Stimulated activated CD4-positive, alpha-beta T cell treated with anti-CD3 and anti-CD28 coated beads, Interleukin-15, amount 100 ng/mL, for 1 hour (primary cell): ENCODE data around the gene AP1M2.
"Not testable (repeated sequence)": the region's sequence is repeated elsewhere in the genome, so short reads cannot be mapped to it uniquely, and the experiment has no call there.

Experiments used
- DNase-seq, 2 donors: peaks; one replicate each; pipeline ENCODE4 v3.0.0-alpha.2; 2020; ENCODE audit warnings: low read depth in 1 of 2, low spot score in 1 of 2

Gene AP1M2

GRCh38 chr19:10565567-10566407, 21.3 kb downstream of the AP1M2 start, which contains the start of gene KRI1:
Gene KRI1 (minus strand): TSS chr19:10566010. CDS start chr19:10565999, 11 bp downstream.
- peak; percentile 97 to 98 for DNase-seq

GRCh38 chr19:10565028-10565566, 22.0 kb downstream of the AP1M2 start:
- peak in 1 of 2 donors; percentile 39 for DNase-seq

GRCh38 chr19:10562609-10563008, 24.5 kb downstream of the AP1M2 start:
- DNase-seq, result no peak

GRCh38 chr19:10560154-10560553, 27.0 kb downstream of the AP1M2 start:
- no peak for DNase-seq

DNA sequence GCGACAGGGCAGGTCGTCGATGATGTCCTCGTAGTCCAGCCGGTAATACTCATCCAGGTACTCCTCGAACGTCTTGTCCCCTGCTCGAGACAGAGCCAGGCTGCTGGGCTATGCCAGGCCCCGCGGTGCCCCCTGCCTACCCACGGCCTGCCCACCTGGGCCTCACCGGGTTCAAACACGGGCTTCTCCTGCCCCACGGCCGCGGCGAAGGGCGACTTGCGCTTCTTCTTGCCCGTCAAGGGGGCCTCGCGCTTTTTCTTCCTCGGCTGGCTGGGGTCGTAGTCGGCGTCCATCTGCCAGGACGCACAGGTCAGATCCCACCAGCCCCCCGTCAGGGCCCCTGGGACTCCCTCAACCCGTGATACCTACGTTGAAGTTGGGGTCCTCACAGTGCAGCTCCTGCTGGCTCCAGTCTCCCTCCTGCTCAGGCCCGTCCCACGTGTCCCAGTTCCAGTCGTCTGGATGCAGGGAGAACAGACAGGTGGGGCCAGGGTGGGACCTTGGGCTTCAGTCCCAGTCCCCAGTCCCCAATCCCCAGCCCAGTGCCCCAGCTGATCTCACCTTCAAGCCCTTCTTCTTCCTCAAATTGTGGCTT, 29.4 kb downstream of the AP1M2 start:
- DNase-seq, result no peak

DNA sequence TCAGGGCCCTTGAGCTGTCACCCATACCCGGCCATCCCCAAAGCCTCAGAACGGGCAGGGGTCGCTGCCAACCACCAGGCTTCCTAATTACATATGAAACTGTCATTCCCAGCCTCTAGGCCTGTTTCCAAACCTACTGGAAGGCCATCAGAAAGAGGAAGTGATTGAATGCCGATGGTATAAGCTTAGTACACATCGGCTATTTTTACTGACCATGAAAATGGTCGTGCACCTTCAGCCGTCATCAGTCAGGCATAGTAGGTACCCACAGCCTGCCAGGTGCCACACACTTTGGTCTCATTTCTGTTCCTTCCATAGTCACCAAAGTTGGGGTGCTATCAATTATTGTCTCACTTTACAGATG, 31.5 kb downstream of the AP1M2 start:
- no peak for DNase-seq

DNA sequence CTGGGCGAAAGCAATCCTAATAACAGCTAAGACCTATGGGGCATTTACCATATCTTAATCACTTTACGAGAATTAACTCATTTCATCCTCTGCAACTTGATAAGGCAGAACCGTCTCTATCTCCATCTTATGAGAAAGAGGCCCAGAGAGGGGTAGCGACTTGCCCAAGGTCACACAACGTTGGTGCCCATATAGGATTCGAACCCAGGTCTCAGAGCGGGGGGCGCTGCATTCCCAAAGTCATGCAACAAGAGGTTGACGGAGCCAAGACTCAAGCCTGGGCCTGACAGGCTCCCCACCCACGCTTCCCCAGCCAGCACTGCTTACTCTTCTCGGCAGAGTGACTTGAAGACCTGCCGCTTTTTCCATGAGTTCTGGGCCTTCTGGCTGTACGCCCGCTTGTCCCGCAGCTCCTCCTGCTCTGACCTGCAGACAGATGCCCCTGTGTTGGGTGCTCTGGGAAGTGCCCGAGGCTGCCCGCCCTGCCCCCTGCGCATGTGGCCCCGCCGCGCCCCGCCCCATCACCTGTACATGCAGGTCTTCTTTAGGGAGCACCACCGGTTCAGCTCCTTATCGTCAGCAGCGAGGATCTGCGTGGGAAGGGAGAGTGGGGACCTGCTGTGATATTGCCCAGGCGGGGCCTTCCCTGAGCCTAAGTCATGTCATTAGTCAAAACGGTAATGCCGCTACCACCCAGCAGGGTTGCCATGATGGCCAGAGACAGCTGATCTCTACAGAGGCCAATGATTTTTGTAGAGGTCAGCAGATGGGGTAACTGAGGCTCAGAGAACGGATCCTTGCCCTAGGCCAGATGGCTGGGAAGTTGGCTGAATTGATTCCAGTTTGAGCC, 32.1 kb downstream of the AP1M2 start:
- DNase-seq, result no peak

- peak in 1 of 2 donors; percentile 29 for DNase-seq
Measured at GRCh38 chr19:10553943-10554381, 33.1 kb downstream of the AP1M2 start.

DNA sequence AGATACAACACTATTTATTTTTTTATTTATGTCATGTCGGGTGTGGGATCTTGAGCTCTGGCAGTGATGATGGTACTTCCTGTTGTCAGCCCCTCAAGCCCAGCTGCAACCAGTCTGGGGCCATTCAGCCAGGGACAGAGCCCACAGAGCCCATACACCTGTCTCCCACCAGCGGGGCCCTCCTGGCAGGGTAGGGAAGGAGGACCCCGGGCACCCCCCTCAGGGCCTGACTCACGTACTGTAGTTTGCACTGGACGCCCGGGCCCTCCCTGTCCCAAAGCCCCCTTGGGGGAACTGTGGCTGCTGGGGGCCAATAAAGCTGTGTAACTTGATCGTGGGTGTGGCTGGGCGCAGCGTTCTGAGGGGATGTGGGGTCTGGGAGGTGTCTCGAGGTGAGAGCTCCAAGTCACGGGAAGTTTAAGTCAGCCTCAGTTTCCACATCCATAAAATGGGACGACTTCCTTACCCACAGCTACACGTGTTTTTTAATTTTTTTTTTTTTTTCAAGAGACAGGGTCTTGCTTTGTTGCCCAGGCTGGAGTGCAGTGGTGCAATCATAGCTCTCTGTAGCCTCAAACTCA, 33.9 kb downstream of the AP1M2 start:
- no peak for DNase-seq

DNA sequence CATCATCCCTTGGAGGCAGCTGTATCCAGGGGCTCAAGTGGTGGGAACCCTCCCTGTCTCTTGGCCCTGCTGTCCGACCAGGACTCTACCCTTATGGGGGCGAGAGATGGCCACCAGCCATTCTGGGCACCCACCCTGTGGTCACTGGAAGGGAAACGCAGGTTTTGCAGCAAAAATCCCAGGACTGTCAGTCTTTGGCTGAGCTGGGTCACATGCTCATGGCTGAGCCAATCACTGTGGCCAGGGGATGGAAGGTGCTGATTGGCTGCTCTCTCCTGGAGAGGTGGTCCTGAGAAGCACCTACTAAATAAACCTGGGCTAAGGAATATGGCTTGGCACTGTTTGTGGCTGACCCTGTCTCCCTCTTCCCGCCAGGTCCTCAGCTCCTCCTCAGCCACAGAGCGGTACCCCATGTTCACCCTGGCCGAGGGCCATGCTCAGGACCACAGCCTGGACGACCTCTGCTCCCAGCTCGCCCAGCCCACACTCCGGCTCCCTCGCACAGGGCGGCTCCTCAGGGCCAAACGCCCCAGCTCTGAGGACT, 34.5 kb downstream of the AP1M2 start:
- no peak for DNase-seq

DNA sequence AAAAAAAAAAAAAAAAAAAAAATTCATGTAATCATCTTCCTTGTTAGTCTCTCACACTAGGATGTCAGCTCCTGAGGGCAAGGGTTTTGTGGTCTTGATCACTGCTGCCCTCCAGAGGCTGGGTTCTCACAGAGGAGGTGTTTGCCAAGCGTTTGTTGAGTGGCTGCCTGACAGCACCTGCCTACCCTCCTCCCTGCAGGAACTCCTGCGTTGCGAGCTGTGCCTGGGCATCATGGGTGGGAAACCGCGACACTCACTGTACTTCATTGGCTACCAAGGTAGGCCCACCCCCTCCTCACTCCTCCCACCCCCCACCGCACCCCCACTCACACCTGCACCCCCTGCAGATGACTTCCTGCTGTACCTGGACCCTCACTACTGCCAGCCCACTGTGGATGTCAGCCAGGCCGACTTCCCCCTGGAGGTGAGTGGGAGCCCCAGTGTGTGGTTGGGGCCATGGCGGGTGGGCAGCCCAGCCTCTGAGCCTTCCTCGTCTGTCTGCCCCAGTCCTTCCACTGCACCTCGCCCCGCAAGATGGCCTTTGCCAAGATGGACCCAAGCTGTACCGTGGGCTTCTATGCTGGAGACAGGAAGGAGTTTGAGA, 35.3 kb downstream of the AP1M2 start:
- DNase-seq, result no peak

GRCh38 chr19:10551006-10551405, 36.1 kb downstream of the AP1M2 start:
- not testable (repeated sequence) for DNase-seq

DNA sequence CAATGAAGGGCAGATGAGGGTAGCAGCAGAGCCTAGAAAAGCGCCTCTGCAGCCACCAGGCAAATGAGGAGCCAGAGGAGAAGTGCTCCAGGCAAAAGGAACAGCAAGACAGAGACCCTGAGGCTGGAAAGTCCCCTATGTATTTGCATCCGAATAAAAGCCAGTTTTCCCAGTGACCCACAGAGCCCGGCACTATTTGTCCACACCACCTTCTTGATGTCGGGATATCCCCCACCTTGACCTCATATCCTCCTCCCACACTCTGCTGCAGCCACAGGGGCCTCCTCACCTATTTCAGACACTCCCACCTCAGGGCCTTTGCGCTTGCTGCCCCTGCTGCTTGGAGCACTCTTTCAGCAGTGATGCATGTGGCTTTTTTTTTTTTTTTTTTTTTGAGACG, 36.8 kb downstream of the AP1M2 start:
- no peak for DNase-seq

DNA sequence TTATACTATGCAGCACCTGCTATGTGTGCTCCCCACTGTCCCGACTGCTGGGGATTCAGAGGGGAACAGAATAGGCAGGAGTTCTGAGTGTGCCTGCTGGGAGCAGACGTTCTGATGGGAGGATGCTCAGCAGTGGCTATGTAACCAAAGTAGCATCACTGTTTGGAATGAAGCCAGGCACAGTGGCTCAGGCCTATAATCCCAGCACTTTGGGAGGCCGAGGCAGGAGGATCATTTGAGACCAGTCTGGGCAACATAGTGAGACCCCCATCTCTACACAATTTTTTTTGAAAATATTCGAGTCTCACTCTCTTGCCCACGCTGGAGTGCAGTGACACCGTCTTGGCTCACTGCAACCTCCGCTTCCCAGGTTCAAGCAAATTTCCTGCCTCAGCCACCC, 37.4 kb downstream of the AP1M2 start:
- DNase-seq, result no peak

DNA sequence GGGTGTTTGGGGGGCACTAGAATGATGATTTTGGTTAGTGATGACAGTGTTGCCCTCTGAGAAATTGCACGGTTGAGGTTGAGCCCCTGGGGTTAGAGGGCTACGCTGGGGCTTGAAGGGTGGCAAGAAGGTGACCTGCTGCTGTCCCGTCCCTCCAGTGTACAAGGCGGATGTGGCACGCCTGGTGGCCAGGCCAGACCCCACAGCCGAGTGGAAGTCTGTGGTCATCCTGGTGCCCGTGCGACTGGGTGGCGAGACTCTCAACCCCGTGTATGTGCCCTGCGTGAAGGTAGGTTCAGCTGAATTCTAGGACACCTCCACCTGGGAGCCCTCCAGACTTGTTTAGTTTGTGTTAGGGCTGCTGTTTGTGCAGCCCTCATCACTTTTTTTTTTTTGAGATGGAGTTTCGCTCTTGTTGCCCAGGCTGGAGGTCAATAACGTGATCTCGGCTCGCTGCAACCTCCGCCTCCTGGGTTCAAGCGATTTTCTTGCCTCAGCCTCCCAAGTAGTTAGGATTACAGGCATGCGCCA, 38.3 kb downstream of the AP1M2 start:
- no peak for DNase-seq

- no peak for DNase-seq
Measured at GRCh38 chr19:10546817-10547216, 40.3 kb downstream of the AP1M2 start.

GRCh38 chr19:10544753-10545251, 42.3 kb downstream of the AP1M2 start:
- no peak for DNase-seq

DNA sequence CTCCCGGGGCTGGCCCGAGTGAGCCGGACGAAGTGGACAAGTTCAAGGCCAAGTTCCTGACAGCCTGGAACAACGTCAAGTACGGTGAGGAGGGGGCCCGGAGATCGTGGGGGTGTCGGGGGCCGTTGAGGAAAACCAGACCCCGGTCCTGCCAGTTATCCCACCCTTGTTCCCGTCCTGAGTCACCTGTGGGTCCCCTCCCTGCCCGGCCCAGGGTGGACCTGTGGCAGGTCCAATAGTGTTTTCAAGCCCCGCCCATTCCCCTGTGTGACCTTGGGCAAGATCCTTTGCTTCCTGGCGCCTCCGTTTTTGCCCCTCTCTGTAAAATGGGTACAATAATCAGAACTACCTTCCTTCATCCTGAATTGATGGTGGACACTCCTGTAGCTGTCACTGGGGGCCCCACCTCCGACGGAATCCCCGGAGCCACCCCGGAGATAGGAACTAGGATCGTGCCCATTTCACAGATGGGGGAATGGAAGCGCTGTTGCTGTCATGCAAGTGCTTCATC, 42.8 kb downstream of the AP1M2 start:
- no peak for DNase-seq

- DNase-seq, result peak; percentile 68 to 73
Measured at GRCh38 chr19:10543420-10544241, 43.5 kb downstream of the AP1M2 start, which contains the start of gene ATG4D. Gene ATG4D (plus strand): TSS chr19:10543904. CDS start chr19:10544091, 187 bp downstream.
